Measurements from ENCODE around the gene ZBTB40. TPM values are rescaled to one million over a fixed set of nuclear protein-coding genes. Genes with fewer than 3 reads are reported as not detected.

The ZBTB40 gene
- total RNA-seq, 4 donors from 2014 or later = 25.7 to 38.0 (median 32.5) TPM

- TF ChIP-seq POLR2A (IDR thresholded peaks at IDR 0.05) (no peak), CTCF (IDR thresholded peaks at IDR 0.05) (no peak)
These were observed 83.7 kb downstream of the ZBTB40 start for GRCh38 chr1:22535399-22535798.

GRCh38 chr1:22536506-22536905, 84.9 kb downstream of the ZBTB40 start:
- no peak overlapping the region for H3K27ac ChIP-seq
- H3K4me1 ChIP-seq = peaks cover 0 to 3% (median 0%) of the 10 kb centered on the region in 4 donors
- no peaks in the 10 kb centered on the region for H3K27me3 ChIP-seq
- H3K9me3 ChIP-seq = no peaks in the 10 kb centered on the region
- no peak overlapping the region for H3K4me3 ChIP-seq
- no peak for TF ChIP-seq CTCF (IDR thresholded peaks at IDR 0.05)
- TF ChIP-seq POLR2A (IDR thresholded peaks at IDR 0.05) = no peak
- H3K36me3 ChIP-seq = no peaks in the 10 kb centered on the region
- DNase-seq = peak in 1 of 3 donors; percentile 29

More at GRCh38 chr1:22535399-22535798, 83.7 kb downstream of the ZBTB40 start:
- Histone ChIP-seq H3K4me3 (no peak overlapping the region), H3K9me3 (no peaks in the 10 kb centered on the region), H3K4me1 (peaks cover 0 to 14% (median 0%) of the 10 kb centered on the region in 4 donors), H3K36me3 (no peaks in the 10 kb centered on the region), H3K27ac (no peak overlapping the region), H3K27me3 (no peaks in the 10 kb centered on the region)
- DNase-seq = peak in 1 of 3 donors; percentile 33

GRCh38 chr1:22537441-22538139, 85.9 kb downstream of the ZBTB40 start:
- DNase-seq = no peak
- Histone ChIP-seq H3K9me3 (no peaks in the 10 kb centered on the region), H3K4me1 (no peaks in the 10 kb centered on the region), H3K27me3 (no peaks in the 10 kb centered on the region), H3K4me3 (no peak overlapping the region), H3K27ac (no peak overlapping the region), H3K36me3 (no peaks in the 10 kb centered on the region)
- TF ChIP-seq CTCF (IDR thresholded peaks at IDR 0.05) = no peak
- TF ChIP-seq POLR2A (IDR thresholded peaks at IDR 0.05) = no peak

GRCh38 chr1:22539510-22540118, 88.0 kb downstream of the ZBTB40 start:
- Histone ChIP-seq H3K27ac (no peak overlapping the region), H3K36me3 (no peaks in the 10 kb centered on the region), H3K27me3 (no peaks in the 10 kb centered on the region), H3K4me1 (no peaks in the 10 kb centered on the region), H3K9me3 (no peaks in the 10 kb centered on the region), H3K4me3 (no peak overlapping the region)
- TF ChIP-seq CTCF (IDR thresholded peaks at IDR 0.05) (no peak), POLR2A (IDR thresholded peaks at IDR 0.05) (no peak)
- DNase-seq = no peak

- no peak overlapping the region for H3K27ac ChIP-seq
- no peaks in the 10 kb centered on the region for H3K9me3 ChIP-seq
- TF ChIP-seq CTCF (IDR thresholded peaks at IDR 0.05) (no peak), POLR2A (IDR thresholded peaks at IDR 0.05) (no peak)
- no peaks in the 10 kb centered on the region for H3K36me3 ChIP-seq
- no peaks in the 10 kb centered on the region for H3K4me1 ChIP-seq
- DNase-seq = no peak
- H3K27me3 ChIP-seq = no peaks in the 10 kb centered on the region
- no peak overlapping the region for H3K4me3 ChIP-seq
These were observed 88.7 kb downstream of the ZBTB40 start for GRCh38 chr1:22540337-22540736.

Measured in Peyer's patch (tissue), 4 donors.